ENCODE results near the gene ZGLP1. TPM values are rescaled to one million over a fixed set of nuclear protein-coding genes. Genes with fewer than 3 reads are reported as not detected.

Gene ZGLP1
- total and polyA plus RNA-seq, 7 donors, result 0.59 to 2.9 (median 0.85) TPM; not detected in 1

DNA sequence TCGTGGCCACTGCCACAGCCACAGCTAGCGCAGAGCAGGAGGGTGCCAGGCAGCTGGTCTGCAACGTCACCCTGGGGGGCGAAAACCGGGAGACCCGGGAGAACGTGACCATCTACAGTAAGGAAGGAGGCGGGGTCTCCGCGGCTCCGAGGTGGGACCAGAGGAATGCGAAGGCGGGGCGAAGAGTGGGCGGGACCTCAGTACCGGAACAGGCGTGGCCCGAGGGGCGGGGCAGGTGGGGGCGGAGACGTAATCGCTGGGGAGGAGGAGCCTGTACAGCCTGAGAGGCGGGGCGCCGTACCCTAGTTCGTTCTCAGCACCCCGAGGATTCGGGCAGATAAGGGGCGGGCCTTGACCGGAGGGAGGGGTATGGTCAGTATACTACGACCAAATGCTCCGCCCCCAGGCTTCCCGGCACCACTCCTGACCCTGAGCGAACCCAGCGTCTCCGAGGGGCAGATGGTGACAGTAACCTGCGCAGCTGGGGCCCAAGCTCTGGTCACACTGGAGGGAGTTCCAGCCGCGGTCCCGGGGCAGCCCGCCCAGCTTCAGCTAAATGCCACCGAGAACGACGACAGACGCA lies 17.3 kb downstream of the ZGLP1 start:
- Histone ChIP-seq H3K36me3 (ENCODE audit: insufficient read depth in 1 of 2, low read depth in 1 of 2) (no peaks in the 10 kb centered on the region), H3K4me1 (peaks cover 43% of the 10 kb centered on the region), H3K4me3 (peak overlapping the region; percentile 64), H3K9me3 (no peaks in the 10 kb centered on the region), H3K27me3 (ENCODE audit: insufficient read depth in 3 of 3, low read length in 2 of 3) (peaks cover 0 to 99% (median 65%) of the 10 kb centered on the region in 3 donors), H3K27ac (no peak overlapping the region)
- ATAC-seq (peak; percentile 65 to 80 (median 70)), DNase-seq (peak; percentile 74 to 85)
- intact Hi-C loops (cut with DNase I), result no loop called here
- no peak for TF ChIP-seq CTCF (IDR thresholded peaks at IDR 0.05)
- 1 to 2% (median 1%) methylated on average over 32 to 45 of the region's 45 CpGs for WGBS, 3 donors

- H3K4me1 ChIP-seq, result peaks cover 43% of the 10 kb centered on the region
- no peak for TF ChIP-seq CTCF (IDR thresholded peaks at IDR 0.05)
- peak overlapping the region; percentile 64 for H3K4me3 ChIP-seq
- H3K27me3 ChIP-seq (ENCODE audit: insufficient read depth in 3 of 3, low read length in 2 of 3), result peaks cover 0 to 100% (median 66%) of the 10 kb centered on the region in 3 donors
- intact Hi-C loops (cut with DNase I), result no loop called here
- no peaks in the 10 kb centered on the region for H3K9me3 ChIP-seq
- WGBS, 3 donors, result 1 to 2% (median 2%) methylated on average over 45 to 49 of the region's 49 CpGs
- no peaks in the 10 kb centered on the region for H3K36me3 ChIP-seq (ENCODE audit: insufficient read depth in 1 of 2, low read depth in 1 of 2)
- H3K27ac ChIP-seq, result no peak overlapping the region
- no peak for DNase-seq
- peak in 3 of 4 donors; percentile 10 to 23 (median 12) for ATAC-seq
Measured at GRCh38 chr19:10291554-10292205, 17.9 kb downstream of the ZGLP1 start.

GRCh38 chr19:10290876-10291553 lies 18.6 kb downstream of the ZGLP1 start:
- Histone ChIP-seq H3K4me3 (peak overlapping the region; percentile 64), H3K27me3 (ENCODE audit: insufficient read depth in 3 of 3, low read length in 2 of 3) (peaks cover 0 to 95% (median 62%) of the 10 kb centered on the region in 3 donors), H3K9me3 (no peaks in the 10 kb centered on the region), H3K27ac (no peak overlapping the region), H3K4me1 (peaks cover 43% of the 10 kb centered on the region), H3K36me3 (ENCODE audit: insufficient read depth in 1 of 2, low read depth in 1 of 2) (no peaks in the 10 kb centered on the region)
- WGBS, 3 donors, result 0 to 1% (median 1%) methylated on average over 47 to 57 of the region's 57 CpGs
- DNase-seq (peak in 1 of 2 donors; percentile 64), ATAC-seq (peak in 3 of 4 donors; percentile 21 to 35 (median 27))
- no peak for TF ChIP-seq CTCF (IDR thresholded peaks at IDR 0.05)
- intact Hi-C loops (cut with DNase I), result no loop called here

- intact Hi-C loops (cut with DNase I), result no loop called here
- ATAC-seq, result peak in 2 of 4 donors; percentile 6 to 11
Measured at GRCh38 chr19:10290357-10290875, 19.2 kb downstream of the ZGLP1 start.

More at GRCh38 chr19:10290357-10290875, 19.2 kb downstream of the ZGLP1 start:
- Histone ChIP-seq H3K27ac (no peak overlapping the region), H3K4me3 (peak overlapping the region; percentile 64), H3K27me3 (ENCODE audit: insufficient read depth in 3 of 3, low read length in 2 of 3) (peaks cover 0 to 92% (median 59%) of the 10 kb centered on the region in 3 donors), H3K4me1 (peaks cover 43% of the 10 kb centered on the region), H3K9me3 (no peaks in the 10 kb centered on the region), H3K36me3 (ENCODE audit: insufficient read depth in 1 of 2, low read depth in 1 of 2) (peaks cover 0 to 6% of the 10 kb centered on the region in 2 donors)
- WGBS, 3 donors, result 0 to 2% (median 2%) methylated on average over 30 of the region's 30 CpGs
- DNase-seq, result no peak
- TF ChIP-seq CTCF (IDR thresholded peaks at IDR 0.05), result no peak

Measured in psoas muscle (tissue), 8 donors.